PC-3 (cell line): ENCODE results near the gene PPIF.

Experiments used
- EZH2phosphoT487 ChIP-seq: fragments of 300-600 bp; sonication (generic); IDR thresholded peaks from 2 replicates; pipeline ENCODE4 v1.6.1; 2018; ENCODE audit warnings: mild to moderate bottlenecking, antibody characterized with exemption, low read length, borderline replicate concordance
- TF ChIP-seq, protein P1 (sequence below): fragments of 300-600 bp; sonication (generic); conservative IDR thresholded peaks from 2 replicates; pipeline ENCODE4 v1.5.1; 2017; ENCODE audit warnings: antibody characterized with exemption, low read depth, mild to moderate bottlenecking, low read length

DNA sequence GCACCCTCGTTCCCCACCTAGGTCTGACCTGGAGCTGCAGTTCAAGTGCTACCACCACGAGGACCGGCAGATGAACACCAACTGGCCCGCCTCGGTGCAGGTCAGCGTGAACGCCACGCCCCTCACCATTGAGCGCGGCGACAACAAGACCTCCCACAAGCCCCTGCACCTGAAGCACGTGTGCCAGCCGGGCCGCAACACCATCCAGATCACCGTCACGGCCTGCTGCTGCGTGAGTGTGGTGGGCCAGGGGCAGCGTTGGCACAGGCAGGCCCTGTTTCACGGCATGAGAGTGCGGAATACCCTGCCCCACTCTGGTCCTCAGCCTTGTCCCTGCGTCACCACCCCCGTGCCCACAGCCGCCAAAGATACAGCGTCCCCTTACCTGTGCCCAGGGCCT is 46.6 kb upstream of the PPIF start:
- TF ChIP-seq, protein P1, sequence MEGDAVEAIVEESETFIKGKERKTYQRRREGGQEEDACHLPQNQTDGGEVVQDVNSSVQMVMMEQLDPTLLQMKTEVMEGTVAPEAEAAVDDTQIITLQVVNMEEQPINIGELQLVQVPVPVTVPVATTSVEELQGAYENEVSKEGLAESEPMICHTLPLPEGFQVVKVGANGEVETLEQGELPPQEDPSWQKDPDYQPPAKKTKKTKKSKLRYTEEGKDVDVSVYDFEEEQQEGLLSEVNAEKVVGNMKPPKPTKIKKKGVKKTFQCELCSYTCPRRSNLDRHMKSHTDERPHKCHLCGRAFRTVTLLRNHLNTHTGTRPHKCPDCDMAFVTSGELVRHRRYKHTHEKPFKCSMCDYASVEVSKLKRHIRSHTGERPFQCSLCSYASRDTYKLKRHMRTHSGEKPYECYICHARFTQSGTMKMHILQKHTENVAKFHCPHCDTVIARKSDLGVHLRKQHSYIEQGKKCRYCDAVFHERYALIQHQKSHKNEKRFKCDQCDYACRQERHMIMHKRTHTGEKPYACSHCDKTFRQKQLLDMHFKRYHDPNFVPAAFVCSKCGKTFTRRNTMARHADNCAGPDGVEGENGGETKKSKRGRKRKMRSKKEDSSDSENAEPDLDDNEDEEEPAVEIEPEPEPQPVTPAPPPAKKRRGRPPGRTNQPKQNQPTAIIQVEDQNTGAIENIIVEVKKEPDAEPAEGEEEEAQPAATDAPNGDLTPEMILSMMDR: no peak
- TF ChIP-seq EZH2phosphoT487: no peak
